ENCODE results near the gene PRDM16. TPM values are rescaled to one million over a fixed set of nuclear protein-coding genes. Genes with fewer than 3 reads are reported as not detected.

The PRDM16 gene
- total and polyA plus RNA-seq, 4 donors = 0.05 to 0.67 (median 0.19) TPM

- Histone ChIP-seq H3K9ac (ENCODE audit: low read depth in 1 of 2, low read length in 2 of 2) (no peak overlapping the region), H3K27me3 (ENCODE audit: control insufficient read depth in 4 of 4, insufficient read depth in 4 of 4, low read length in 3 of 4) (no peaks in the 10 kb centered on the region), H3K4me3 (ENCODE audit: low read depth in 1 of 3, low read length in 3 of 3) (no peak overlapping the region), H3K4me1 (ENCODE audit: control insufficient read depth in 4 of 4, insufficient read depth in 4 of 4, low read length in 3 of 4) (peaks cover 0 to 9% (median 6%) of the 10 kb centered on the region in 4 donors), H3K9me3 (ENCODE audit: control insufficient read depth in 4 of 4, low read length in 3 of 4) (no peaks in the 10 kb centered on the region), H3K36me3 (ENCODE audit: control insufficient read depth in 4 of 4, insufficient read depth in 3 of 4, low read depth in 1 of 4, low read length in 3 of 4) (no peaks in the 10 kb centered on the region), H3K27ac (ENCODE audit: low read depth in 1 of 2, low read length in 2 of 2) (no peak overlapping the region)
- DNase-seq (ENCODE audit: low spot score) = no peak
- TF ChIP-seq ZBTB33 (IDR thresholded peaks at IDR 0.05) = no peak
- WGBS = 88% methylated on average over 20 of the region's 20 CpGs
Measured at GRCh38 chr1:3481836-3482375, 412.9 kb downstream of the PRDM16 start.

GRCh38 chr1:3482378-3482849, 413.4 kb downstream of the PRDM16 start:
- WGBS = 74% methylated on average over 18 of the region's 18 CpGs
- no peak overlapping the region for H3K27ac ChIP-seq (ENCODE audit: low read depth in 1 of 2, low read length in 2 of 2)
- no peaks in the 10 kb centered on the region for H3K27me3 ChIP-seq (ENCODE audit: control insufficient read depth in 4 of 4, insufficient read depth in 4 of 4, low read length in 3 of 4)
- H3K36me3 ChIP-seq (ENCODE audit: control insufficient read depth in 4 of 4, insufficient read depth in 3 of 4, low read depth in 1 of 4, low read length in 3 of 4) = no peaks in the 10 kb centered on the region
- TF ChIP-seq HNF4A (conservative IDR thresholded peaks at IDR 0.05) (no peak), YY1 (IDR thresholded peaks at IDR 0.05) (no peak), FOXA1 (IDR thresholded peaks at IDR 0.05) (no peak), SP1 (IDR thresholded peaks at IDR 0.05) (no peak)
- no peak for DNase-seq (ENCODE audit: low spot score)
- H3K4me3 ChIP-seq (ENCODE audit: low read depth in 1 of 3, low read length in 3 of 3) = no peak overlapping the region
- H3K9me3 ChIP-seq (ENCODE audit: control insufficient read depth in 4 of 4, low read length in 3 of 4) = no peaks in the 10 kb centered on the region
- peaks cover 0 to 9% (median 6%) of the 10 kb centered on the region in 4 donors for H3K4me1 ChIP-seq (ENCODE audit: control insufficient read depth in 4 of 4, insufficient read depth in 4 of 4, low read length in 3 of 4)
- no peak overlapping the region for H3K9ac ChIP-seq (ENCODE audit: low read depth in 1 of 2, low read length in 2 of 2)

GRCh38 chr1:3483380-3483779, 414.4 kb downstream of the PRDM16 start:
- peaks cover 0 to 9% (median 6%) of the 10 kb centered on the region in 4 donors for H3K4me1 ChIP-seq (ENCODE audit: control insufficient read depth in 4 of 4, insufficient read depth in 4 of 4, low read length in 3 of 4)
- H3K27ac ChIP-seq (ENCODE audit: low read depth in 1 of 2, low read length in 2 of 2) = no peak overlapping the region
- H3K36me3 ChIP-seq (ENCODE audit: control insufficient read depth in 4 of 4, insufficient read depth in 3 of 4, low read depth in 1 of 4, low read length in 3 of 4) = no peaks in the 10 kb centered on the region
- H3K4me3 ChIP-seq (ENCODE audit: low read depth in 1 of 3, low read length in 3 of 3) = no peak overlapping the region
- TF ChIP-seq JUND (IDR thresholded peaks at IDR 0.05) (no peak), ATF3 (IDR thresholded peaks at IDR 0.05) (no peak), ZBTB33 (IDR thresholded peaks at IDR 0.05) (no peak), REST (IDR thresholded peaks at IDR 0.05) (no peak), MAX (IDR thresholded peaks at IDR 0.05) (no peak), NR2F2 (IDR thresholded peaks at IDR 0.05) (no peak), TAF1 (conservative IDR thresholded peaks at IDR 0.05) (no peak), FOXA1 (IDR thresholded peaks at IDR 0.05) (no peak), HNF4G (IDR thresholded peaks at IDR 0.05) (no peak), RAD21 (IDR thresholded peaks at IDR 0.05) (no peak)
- H3K9me3 ChIP-seq (ENCODE audit: control insufficient read depth in 4 of 4, low read length in 3 of 4) = no peaks in the 10 kb centered on the region
- no peak for DNase-seq (ENCODE audit: low spot score)
- 68% methylated on average over 14 of the region's 14 CpGs for WGBS
- no peak overlapping the region for H3K9ac ChIP-seq (ENCODE audit: low read depth in 1 of 2, low read length in 2 of 2)
- no peaks in the 10 kb centered on the region for H3K27me3 ChIP-seq (ENCODE audit: control insufficient read depth in 4 of 4, insufficient read depth in 4 of 4, low read length in 3 of 4)
